OCI-LY7 (cell line): Measurements from ENCODE around the gene PTPRE. TPM values are rescaled to one million over a fixed set of nuclear protein-coding genes. Genes with fewer than 3 reads are reported as not detected.

Source experiments
- BruUV-seq: library from RNA; stranded (reverse); fragments of 400-500 nt; replicated peaks from 2 replicates; lab custom pipeline; 2021; lab: Mats Ljungman, UMichigan
- CTCF ChIA-PET: fragments of 300-600 bp; sonication (Branson Sonifier 250); formaldehyde crosslinking; loops from one replicate; lab custom pipeline; 2022; ENCODE audit warnings: antibody characterized with exemption; ENCODE audit not compliant: unreplicated experiment; lab: Charles Lee
- POLR2A ChIA-PET: fragments of 300-600 bp; sonication (Branson Sonifier 250); formaldehyde crosslinking; loops from one replicate; lab custom pipeline; 2022; ENCODE audit warnings: antibody characterized with exemption; lab: Charles Lee
- DNase-seq: peaks from one replicate; pipeline ENCODE4 v3.0.0-alpha.2; 2015; ENCODE audit warnings: low spot score
- H2AFZ ChIP-seq: fragments of 200-600 bp; sonication (generic), shearing (Covaris generic); 2 replicates; pipeline ENCODE4 v1.6.1; 2014; ENCODE audit warnings: mild to moderate bottlenecking, antibody characterized with exemption, low read length, moderate library complexity
- H3K27ac ChIP-seq: fragments of 200-600 bp; sonication (generic); 2 replicates; pipeline ENCODE4 v1.5.1; 2014; ENCODE audit warnings: mixed run types, low read depth, mild to moderate bottlenecking, moderate library complexity, low read length, inconsistent platforms; ENCODE audit not compliant: poor library complexity, severe bottlenecking
- H3K36me3 ChIP-seq: fragments of 200-600 bp; sonication (generic); 2 replicates; pipeline ENCODE4 v1.6.1; 2014; ENCODE audit warnings: mild to moderate bottlenecking, antibody characterized with exemption, low read length, moderate library complexity, mixed read lengths; ENCODE audit not compliant: insufficient read depth
- H3K4me1 ChIP-seq: fragments of 200-600 bp; sonication (generic); 2 replicates; pipeline ENCODE4 v1.5.1; 2014; ENCODE audit warnings: mild to moderate bottlenecking, low read length; ENCODE audit not compliant: insufficient read depth, poor library complexity, severe bottlenecking
- H3K4me2 ChIP-seq: fragments of 200-600 bp; sonication (generic); 2 replicates; pipeline ENCODE4 v1.6.1; 2014; ENCODE audit warnings: mild to moderate bottlenecking, low read length
- H3K4me3 ChIP-seq: fragments of 200-600 bp; sonication (generic); 2 replicates; pipeline ENCODE4 v1.5.1; 2014; ENCODE audit warnings: mild to moderate bottlenecking, low read depth, low read length; ENCODE audit not compliant: poor library complexity, severe bottlenecking
- H3K79me2 ChIP-seq: fragments of 200-600 bp; sonication (generic); 2 replicates; pipeline ENCODE4 v1.6.1; 2016; ENCODE audit warnings: low read depth, mild to moderate bottlenecking, low read length, moderate library complexity, mixed read lengths; ENCODE audit not compliant: insufficient read depth
- H3K9me2 ChIP-seq: fragments of 200-600 bp; sonication (generic); 2 replicates; pipeline ENCODE4 v1.6.1; 2016; ENCODE audit warnings: mild to moderate bottlenecking, low read length, mixed read lengths; ENCODE audit not compliant: insufficient read depth
- H3K9me3 ChIP-seq: fragments of 200-600 bp; sonication (generic); 2 replicates; pipeline ENCODE4 v1.6.1; 2014; ENCODE audit warnings: mild to moderate bottlenecking, mixed run types, low read length, mixed read lengths
- H4K20me1 ChIP-seq: fragments of 200-600 bp; sonication (generic); 2 replicates; pipeline ENCODE4 v1.6.1; 2014; ENCODE audit warnings: mild to moderate bottlenecking, antibody characterized with exemption, low read length, moderate library complexity, mixed read lengths; ENCODE audit not compliant: insufficient read depth
- EZH2phosphoT487 ChIP-seq: fragments of 200-600 bp; sonication (generic); IDR thresholded peaks from 2 replicates; pipeline ENCODE4 v1.6.1; 2018; ENCODE audit warnings: low read depth, borderline replicate concordance, mild to moderate bottlenecking, mixed run types, antibody characterized with exemption, low read length, moderate library complexity, mixed read lengths
- intact Hi-C: fragments of 100-400 bp; cut with micrococcal nuclease; formaldehyde crosslinking; loops from one replicate; pipeline ENCODE4 v1.10.0; 2022; ENCODE audit not compliant: unreplicated experiment
- total RNA-seq, 2 experiments: library from RNA; depleted of rRNA in 1 of 2; stranded (reverse); fragments of >200 nt in 1 of 2; shearing (Covaris generic) in 1 of 2; gene quantifications; 2 replicates each; pipeline ENCODE4 v1.2.3, GENCODE V29; 2014 to 2022
- TF ChIP-seq, protein P1 (sequence below): fragments of 200-600 bp; sonication (generic); conservative IDR thresholded peaks from 2 replicates; pipeline ENCODE4 v1.5.1; 2014; ENCODE audit warnings: mild to moderate bottlenecking, antibody characterized with exemption, low read length, moderate library complexity, mixed read lengths

Gene PTPRE
- total RNA-seq, 2 experiments from 2014 or later, result 6.8 to 8.3 TPM

DNA sequence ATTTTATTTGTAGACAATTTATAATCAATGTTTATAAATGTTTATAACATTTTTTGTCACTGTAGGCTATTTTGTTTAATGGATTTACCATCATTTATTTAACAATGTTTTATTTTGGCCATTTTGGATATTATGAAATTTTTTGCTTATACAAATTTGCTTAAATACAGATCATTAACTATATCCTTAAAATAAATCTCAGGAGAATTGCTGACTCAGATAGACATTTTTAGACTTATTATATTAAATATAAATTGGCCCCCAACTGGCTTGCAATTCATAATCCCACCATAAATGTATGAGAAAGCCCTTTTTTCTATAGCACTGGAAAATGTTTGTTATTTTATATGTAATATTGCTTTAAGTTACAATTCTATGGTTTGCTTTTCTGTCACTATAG is 10.3 kb upstream of the PTPRE start:
- no peak overlapping the region for H2AFZ ChIP-seq
- TF ChIP-seq EZH2phosphoT487, result no peak
- TF ChIP-seq, protein P1, sequence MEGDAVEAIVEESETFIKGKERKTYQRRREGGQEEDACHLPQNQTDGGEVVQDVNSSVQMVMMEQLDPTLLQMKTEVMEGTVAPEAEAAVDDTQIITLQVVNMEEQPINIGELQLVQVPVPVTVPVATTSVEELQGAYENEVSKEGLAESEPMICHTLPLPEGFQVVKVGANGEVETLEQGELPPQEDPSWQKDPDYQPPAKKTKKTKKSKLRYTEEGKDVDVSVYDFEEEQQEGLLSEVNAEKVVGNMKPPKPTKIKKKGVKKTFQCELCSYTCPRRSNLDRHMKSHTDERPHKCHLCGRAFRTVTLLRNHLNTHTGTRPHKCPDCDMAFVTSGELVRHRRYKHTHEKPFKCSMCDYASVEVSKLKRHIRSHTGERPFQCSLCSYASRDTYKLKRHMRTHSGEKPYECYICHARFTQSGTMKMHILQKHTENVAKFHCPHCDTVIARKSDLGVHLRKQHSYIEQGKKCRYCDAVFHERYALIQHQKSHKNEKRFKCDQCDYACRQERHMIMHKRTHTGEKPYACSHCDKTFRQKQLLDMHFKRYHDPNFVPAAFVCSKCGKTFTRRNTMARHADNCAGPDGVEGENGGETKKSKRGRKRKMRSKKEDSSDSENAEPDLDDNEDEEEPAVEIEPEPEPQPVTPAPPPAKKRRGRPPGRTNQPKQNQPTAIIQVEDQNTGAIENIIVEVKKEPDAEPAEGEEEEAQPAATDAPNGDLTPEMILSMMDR, result no peak
- 0 out of 2 replicates have a peak, but pooled peaks cover 4% of the 10 kb centered on the region for H3K9me2 ChIP-seq
- DNase-seq, result no peak
- no peaks in the 10 kb centered on the region for H3K79me2 ChIP-seq
- no peaks in the 10 kb centered on the region for H3K4me1 ChIP-seq
- intact Hi-C loops, result no loop called here
- no peaks in the 10 kb centered on the region for H4K20me1 ChIP-seq
- no peak overlapping the region for H3K4me3 ChIP-seq
- ChIA-PET POLR2A (no interaction called here), CTCF (no interaction called here)
- peaks cover 6% of the 10 kb centered on the region; the same call in 1 of the 2 replicates for H3K9me3 ChIP-seq
- BruUV-seq, result no TSS peak
- H3K27ac ChIP-seq, result no peak overlapping the region
- H3K4me2 ChIP-seq, result no peak overlapping the region
- H3K36me3 ChIP-seq, result no peaks in the 10 kb centered on the region

DNA sequence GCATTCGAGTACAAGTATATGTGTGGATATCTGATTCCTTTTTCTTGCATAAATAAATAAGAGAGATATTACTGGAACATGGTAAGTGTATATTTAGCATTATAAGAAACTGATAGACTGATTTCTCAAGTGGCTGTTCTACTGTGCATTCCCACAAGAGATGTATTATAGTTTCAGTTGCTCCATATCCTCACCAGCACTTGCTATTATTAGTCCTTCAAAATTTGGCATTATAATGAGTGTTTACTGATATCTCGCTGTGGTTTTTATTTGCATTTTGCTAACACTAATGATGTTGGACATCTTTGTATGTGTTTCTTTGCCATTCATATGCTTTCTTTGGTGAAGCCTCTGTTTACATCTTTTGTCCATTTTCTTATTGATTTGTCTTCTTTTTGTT is 9.7 kb upstream of the PTPRE start:
- intact Hi-C loops, result no loop called here

GRCh38 chr10:127899766-127900387 is 7.0 kb upstream of the PTPRE start:
- 0 out of 2 replicates have a peak, but pooled peaks cover 4% of the 10 kb centered on the region for H3K9me2 ChIP-seq
- POLR2A ChIA-PET, result interaction anchor here (0.7 kb wide), 1 partner anchor 15 kb away, joined by 3 read pairs; no protein-coding TSS in a partner anchor
- BruUV-seq, result no TSS peak
- DNase-seq, result no peak
- no peaks in the 10 kb centered on the region for H3K79me2 ChIP-seq
- H3K4me3 ChIP-seq, result no peak overlapping the region
- H2AFZ ChIP-seq, result no peak overlapping the region
- peaks cover 6% of the 10 kb centered on the region; the same call in 1 of the 2 replicates for H3K9me3 ChIP-seq
- no peaks in the 10 kb centered on the region for H3K36me3 ChIP-seq
- CTCF ChIA-PET, result no interaction called here
- no peak overlapping the region for H3K27ac ChIP-seq
- no peak overlapping the region for H3K4me2 ChIP-seq
- no peaks in the 10 kb centered on the region for H4K20me1 ChIP-seq
- H3K4me1 ChIP-seq, result no peaks in the 10 kb centered on the region
- TF ChIP-seq, protein P1, result no peak
- TF ChIP-seq EZH2phosphoT487, result no peak
- intact Hi-C loops, result no loop called here

More for the DNA sequence above, 9.7 kb upstream of the PTPRE start:
- no peaks in the 10 kb centered on the region for H3K79me2 ChIP-seq
- H4K20me1 ChIP-seq, result no peaks in the 10 kb centered on the region
- no peak overlapping the region for H3K4me2 ChIP-seq
- no peak overlapping the region for H2AFZ ChIP-seq
- ChIA-PET CTCF (no interaction called here), POLR2A (no interaction called here)
- no peak for DNase-seq
- 0 out of 2 replicates have a peak, but pooled peaks cover 4% of the 10 kb centered on the region for H3K9me2 ChIP-seq
- no peaks in the 10 kb centered on the region for H3K36me3 ChIP-seq
- no TSS peak for BruUV-seq
- H3K9me3 ChIP-seq, result peaks cover 6% of the 10 kb centered on the region; the same call in 1 of the 2 replicates
- H3K4me1 ChIP-seq, result no peaks in the 10 kb centered on the region
- TF ChIP-seq, protein P1, result no peak
- TF ChIP-seq EZH2phosphoT487, result no peak
- H3K4me3 ChIP-seq, result no peak overlapping the region
- no peak overlapping the region for H3K27ac ChIP-seq
